Keratinocyte (primary cell): ENCODE data around the gene EGFLAM. TPM values are rescaled to one million over a fixed set of nuclear protein-coding genes. Genes with fewer than 3 reads are reported as not detected.

Experiments used
- DNase-seq: peaks from one replicate; pipeline ENCODE4 v3.0.0-alpha.2; 2011; ENCODE audit warnings: low read depth, missing footprints, low spot score
- FAIRE-seq: peaks from 2 replicates; lab custom pipeline; 2011; peaks lifted over from hg19 to GRCh38; lab: Jason Lieb, UNC
- H2AFZ ChIP-seq: 2 replicates; pipeline ENCODE4 v1.6.0; 2012; ENCODE audit warnings: low read length, control low read depth, inconsistent platforms; ENCODE audit not compliant: control insufficient read depth
- H3K27ac ChIP-seq: 2 replicates; pipeline ENCODE4 v1.5.1; 2011; ENCODE audit warnings: low read length; ENCODE audit not compliant: control insufficient read depth, insufficient read depth
- H3K27me3 ChIP-seq: 3 replicates; pipeline ENCODE4 v1.6.0; 2011; ENCODE audit warnings: low read length; ENCODE audit not compliant: control insufficient read depth, insufficient read depth; ENCODE audit errors: extremely low read depth
- H3K36me3 ChIP-seq, 2 experiments: 2 replicates in 1 of 2; 3 replicates in 1 of 2; pipeline ENCODE4 v1.5.1; 2011; ENCODE audit warnings: low read length in 2 of 2, mild to moderate bottlenecking in 1 of 2; ENCODE audit not compliant: control insufficient read depth in 2 of 2, insufficient read depth in 2 of 2; ENCODE audit errors: extremely low read depth in 1 of 2
- H3K4me1 ChIP-seq: 3 replicates; pipeline ENCODE4 v1.5.1; 2011; ENCODE audit warnings: low read length; ENCODE audit not compliant: control insufficient read depth, insufficient read depth; ENCODE audit errors: extremely low read depth
- H3K4me2 ChIP-seq: 3 replicates; pipeline ENCODE4 v1.6.0; 2011; ENCODE audit warnings: low read depth, low read length; ENCODE audit not compliant: control insufficient read depth, insufficient read depth; ENCODE audit errors: extremely low read depth
- H3K4me3 ChIP-seq, 3 experiments: fragments of 200-600 bp in 1 of 3; sonication (generic) in 1 of 3; 2 replicates in 2 of 3; 3 replicates in 1 of 3; pipeline ENCODE4 v1.5.1; 2011 to 2016; ENCODE audit warnings: low read length in 3 of 3, mild to moderate bottlenecking in 3 of 3, control low read depth in 2 of 3, inconsistent platforms in 1 of 3, low read depth in 1 of 3, mixed read lengths in 1 of 3, mixed run types in 1 of 3, moderate library complexity in 1 of 3; ENCODE audit not compliant: control insufficient read depth in 2 of 3, insufficient read depth in 2 of 3; ENCODE audit errors: extremely low read depth in 1 of 3
- H3K79me2 ChIP-seq: 2 replicates; pipeline ENCODE4 v1.6.0; 2012; ENCODE audit warnings: low read length; ENCODE audit not compliant: control insufficient read depth, insufficient read depth
- H3K9ac ChIP-seq: 3 replicates; pipeline ENCODE4 v1.6.0; 2011; ENCODE audit warnings: low read length; ENCODE audit not compliant: control insufficient read depth, insufficient read depth; ENCODE audit errors: extremely low read depth
- H3K9me1 ChIP-seq: 3 replicates; pipeline ENCODE4 v1.6.0; 2011; ENCODE audit warnings: low read length; ENCODE audit not compliant: control insufficient read depth, insufficient read depth; ENCODE audit errors: extremely low read depth
- H3K9me3 ChIP-seq: 2 replicates; pipeline ENCODE4 v1.5.1; 2012; ENCODE audit warnings: low read depth, low read length; ENCODE audit not compliant: control insufficient read depth
- H4K20me1 ChIP-seq: 3 replicates; pipeline ENCODE4 v1.6.0; 2011; ENCODE audit warnings: low read length; ENCODE audit not compliant: control insufficient read depth, insufficient read depth; ENCODE audit errors: extremely low read depth
- EZH2 ChIP-seq: IDR thresholded peaks from one replicate; pipeline ENCODE4 v1.6.1; 2012; ENCODE audit warnings: inconsistent platforms, mild to moderate bottlenecking, low read length, moderate library complexity
- dilution Hi-C: fragments of 300-500 bp; cut with MboI; formaldehyde crosslinking; loops from one replicate; pipeline ENCODE4 v1.7.0; 2020; ENCODE audit warnings: low sequenced_read_pairs; ENCODE audit not compliant: extremely low pct_ligation_motif_present
- polyA plus RNA-seq, 5 experiments: library from polyadenylated mRNA; depleted of rRNA in 3 of 5; stranded (reverse) in 3 of 5; stranded (forward) in 1 of 5; unstranded in 1 of 5; fragments of >200 nt; gene quantifications; 1 replicate in 1 of 5; 2 replicates in 3 of 5; 3 replicates in 1 of 5; pipeline versions ENCODE4 v1.2.1 to v1.2.3, GENCODE V29; 2011 to 2012; ENCODE audit warnings: missing spikeins in 2 of 5, low read depth in 1 of 5, low replicate concordance in 1 of 5
- TF ChIP-seq, protein P1 (sequence below), 3 experiments: IDR thresholded peaks in 1 of 3; conservative IDR thresholded peaks in 1 of 3; optimal IDR thresholded peaks in 1 of 3; 2 replicates in 2 of 3; 3 replicates in 1 of 3; pipeline versions ENCODE3 to v1.5.1; 2011; ENCODE audit warnings: low read length in 3 of 3, mild to moderate bottlenecking in 3 of 3, moderate library complexity in 2 of 3, control low read depth in 1 of 3, inconsistent platforms in 1 of 3; ENCODE audit not compliant: insufficient read depth in 2 of 3; ENCODE audit errors: extremely low read depth in 1 of 3

EGFLAM gene
- polyA plus RNA-seq, 1 donor (not counting 4 experiments of a cell fraction or from before 2014, with no cell fraction given): not detected

GRCh38 chr5:38263983-38264382 is 5.6 kb downstream of the EGFLAM start:
- Histone ChIP-seq H3K4me2 (no peak overlapping the region), H3K79me2 (no peaks in the 10 kb centered on the region)

DNA sequence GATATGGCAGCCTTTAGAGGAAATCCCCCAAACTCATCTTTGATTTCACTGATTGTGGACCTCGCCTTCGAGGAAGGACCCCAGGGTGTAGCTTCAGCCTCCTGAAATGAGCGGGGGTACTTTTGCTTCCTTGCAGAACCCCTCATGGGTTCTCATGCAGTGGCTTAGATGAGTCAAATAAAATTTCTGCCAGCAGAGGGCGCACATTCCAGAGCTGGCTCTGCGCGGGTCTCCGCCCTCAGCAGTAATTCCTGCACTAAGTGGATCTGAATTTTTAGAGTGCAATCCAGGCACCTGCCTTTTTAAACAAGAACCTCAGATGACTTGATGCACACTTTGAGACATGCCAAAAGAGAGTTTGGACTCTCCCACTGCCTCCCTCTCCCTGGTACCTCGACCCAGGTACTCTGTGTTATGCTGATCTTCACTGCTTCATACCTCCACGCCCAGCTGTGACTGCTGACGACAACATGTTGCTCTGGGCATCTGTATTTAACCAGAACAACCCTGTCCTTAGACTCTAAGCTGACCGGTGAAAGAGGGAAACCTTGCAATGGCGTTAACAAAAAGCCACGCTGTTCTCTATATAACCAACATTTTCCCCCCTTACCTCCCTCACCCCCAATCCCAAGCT is 7.3 kb downstream of the EGFLAM start:
- Histone ChIP-seq H3K4me3 (no peak overlapping the region), H3K9me1 (no peaks in the 10 kb centered on the region), H3K4me2 (no peak overlapping the region), H4K20me1 (no peaks in the 10 kb centered on the region), H3K4me1 (no peaks in the 10 kb centered on the region), H3K36me3 (no peaks in the 10 kb centered on the region), H3K79me2 (no peaks in the 10 kb centered on the region), H3K9me3 (no peaks in the 10 kb centered on the region), H3K9ac (no peak overlapping the region), H3K27me3 (peaks cover 23% of the 10 kb centered on the region), H3K27ac (no peak overlapping the region), H2AFZ (no peak overlapping the region)
- TF ChIP-seq, protein P1, sequence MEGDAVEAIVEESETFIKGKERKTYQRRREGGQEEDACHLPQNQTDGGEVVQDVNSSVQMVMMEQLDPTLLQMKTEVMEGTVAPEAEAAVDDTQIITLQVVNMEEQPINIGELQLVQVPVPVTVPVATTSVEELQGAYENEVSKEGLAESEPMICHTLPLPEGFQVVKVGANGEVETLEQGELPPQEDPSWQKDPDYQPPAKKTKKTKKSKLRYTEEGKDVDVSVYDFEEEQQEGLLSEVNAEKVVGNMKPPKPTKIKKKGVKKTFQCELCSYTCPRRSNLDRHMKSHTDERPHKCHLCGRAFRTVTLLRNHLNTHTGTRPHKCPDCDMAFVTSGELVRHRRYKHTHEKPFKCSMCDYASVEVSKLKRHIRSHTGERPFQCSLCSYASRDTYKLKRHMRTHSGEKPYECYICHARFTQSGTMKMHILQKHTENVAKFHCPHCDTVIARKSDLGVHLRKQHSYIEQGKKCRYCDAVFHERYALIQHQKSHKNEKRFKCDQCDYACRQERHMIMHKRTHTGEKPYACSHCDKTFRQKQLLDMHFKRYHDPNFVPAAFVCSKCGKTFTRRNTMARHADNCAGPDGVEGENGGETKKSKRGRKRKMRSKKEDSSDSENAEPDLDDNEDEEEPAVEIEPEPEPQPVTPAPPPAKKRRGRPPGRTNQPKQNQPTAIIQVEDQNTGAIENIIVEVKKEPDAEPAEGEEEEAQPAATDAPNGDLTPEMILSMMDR (optimal IDR thresholded peaks at IDR 0.05 in 1 of 3, IDR thresholded peaks at IDR 0.05 in 1 of 3, conservative IDR thresholded peaks at IDR 0.05 in 1 of 3; ENCODE audit: extremely low read depth in 1 of 3, insufficient read depth in 2 of 3, low read length in 3 of 3): peak; percentile 72 to 76 (median 75)
- TF ChIP-seq EZH2: no peak
- no peak for DNase-seq
- no peak for FAIRE-seq
- dilution Hi-C loops: no loop called here

More at GRCh38 chr5:38263983-38264382, 5.6 kb downstream of the EGFLAM start:
- H4K20me1 ChIP-seq: no peaks in the 10 kb centered on the region
- no peak for FAIRE-seq
- TF ChIP-seq, protein P1 (optimal IDR thresholded peaks at IDR 0.05 in 1 of 3, IDR thresholded peaks at IDR 0.05 in 1 of 3, conservative IDR thresholded peaks at IDR 0.05 in 1 of 3; ENCODE audit: extremely low read depth in 1 of 3, insufficient read depth in 2 of 3, low read length in 3 of 3): no peak
- no peak for TF ChIP-seq EZH2
- H2AFZ ChIP-seq: no peak overlapping the region
- no peaks in the 10 kb centered on the region for H3K4me1 ChIP-seq
- H3K27me3 ChIP-seq: peaks cover 34% of the 10 kb centered on the region
- dilution Hi-C loops: no loop called here
- H3K9me1 ChIP-seq: no peaks in the 10 kb centered on the region
- no peak overlapping the region for H3K4me3 ChIP-seq
- no peaks in the 10 kb centered on the region for H3K36me3 ChIP-seq
- no peak overlapping the region for H3K27ac ChIP-seq
- H3K9ac ChIP-seq: no peak overlapping the region
- no peaks in the 10 kb centered on the region for H3K9me3 ChIP-seq
- no peak for DNase-seq
